ENCODE results near the gene CLDN14. TPM values are rescaled to one million over a fixed set of nuclear protein-coding genes. Genes with fewer than 3 reads are reported as not detected.

Gene CLDN14
- total RNA-seq, 2 experiments from 2014 or later, result not detected

DNA sequence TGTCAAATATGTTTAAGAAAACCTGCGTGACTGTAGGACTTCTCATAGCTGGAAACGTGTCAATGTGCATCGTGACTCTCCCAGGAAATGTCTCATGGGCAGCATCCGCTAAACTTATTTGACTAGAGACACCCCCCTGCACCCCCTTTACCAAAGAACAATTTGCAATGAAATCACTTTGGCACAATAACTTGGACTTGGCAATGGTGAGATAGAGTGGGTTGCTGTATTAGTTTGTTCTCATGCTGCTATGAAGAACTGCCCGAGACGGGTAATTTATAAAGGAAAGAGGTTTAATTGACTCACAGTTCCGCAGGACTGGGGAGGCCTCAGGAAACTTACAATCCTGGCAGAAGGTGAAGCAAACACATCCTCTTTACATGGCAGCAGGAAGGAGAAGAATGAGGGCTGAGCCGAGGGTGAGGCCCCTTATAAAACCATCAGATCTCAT lies 13.8 kb downstream of the CLDN14 start:
- CTCF ChIA-PET, result no interaction called here
- H3K4me1 Mint-ChIP-seq (ENCODE audit: low read depth), result no peaks in the 10 kb centered on the region
- H3K36me3 ChIP-seq (ENCODE audit: insufficient read depth, low read length), result no peaks in the 10 kb centered on the region
- H3K4me1 ChIP-seq (ENCODE audit: insufficient read depth, low read length), result no peaks in the 10 kb centered on the region
- intact Hi-C loops (cut with DNase I, micrococcal nuclease), result no loop called here
- peaks cover 5% of the 10 kb centered on the region for H3K27me3 Mint-ChIP-seq
- no peak overlapping the region for H3K27ac ChIP-seq (ENCODE audit: low read depth in 1 of 2, low read length in 2 of 2)
- DNase-seq (no peak), ATAC-seq (ENCODE audit: poor library complexity) (no peak)
- H3K36me3 Mint-ChIP-seq (ENCODE audit: low read depth), result no peaks in the 10 kb centered on the region
- no peaks in the 10 kb centered on the region for H3K9me3 Mint-ChIP-seq
- no peaks in the 10 kb centered on the region for H3K9me3 ChIP-seq (ENCODE audit: control insufficient read depth in 1 of 2, insufficient read depth in 1 of 2, low read length in 2 of 2)
- no peak overlapping the region for H3K4me3 ChIP-seq (ENCODE audit: low read length)
- POLR2A ChIA-PET, result no interaction called here
- no peak overlapping the region for H3K4me3 Mint-ChIP-seq
- TF ChIP-seq, protein P1, sequence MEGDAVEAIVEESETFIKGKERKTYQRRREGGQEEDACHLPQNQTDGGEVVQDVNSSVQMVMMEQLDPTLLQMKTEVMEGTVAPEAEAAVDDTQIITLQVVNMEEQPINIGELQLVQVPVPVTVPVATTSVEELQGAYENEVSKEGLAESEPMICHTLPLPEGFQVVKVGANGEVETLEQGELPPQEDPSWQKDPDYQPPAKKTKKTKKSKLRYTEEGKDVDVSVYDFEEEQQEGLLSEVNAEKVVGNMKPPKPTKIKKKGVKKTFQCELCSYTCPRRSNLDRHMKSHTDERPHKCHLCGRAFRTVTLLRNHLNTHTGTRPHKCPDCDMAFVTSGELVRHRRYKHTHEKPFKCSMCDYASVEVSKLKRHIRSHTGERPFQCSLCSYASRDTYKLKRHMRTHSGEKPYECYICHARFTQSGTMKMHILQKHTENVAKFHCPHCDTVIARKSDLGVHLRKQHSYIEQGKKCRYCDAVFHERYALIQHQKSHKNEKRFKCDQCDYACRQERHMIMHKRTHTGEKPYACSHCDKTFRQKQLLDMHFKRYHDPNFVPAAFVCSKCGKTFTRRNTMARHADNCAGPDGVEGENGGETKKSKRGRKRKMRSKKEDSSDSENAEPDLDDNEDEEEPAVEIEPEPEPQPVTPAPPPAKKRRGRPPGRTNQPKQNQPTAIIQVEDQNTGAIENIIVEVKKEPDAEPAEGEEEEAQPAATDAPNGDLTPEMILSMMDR (IDR thresholded peaks at IDR 0.05), result no peak
- H3K27ac Mint-ChIP-seq, result no peak overlapping the region
- H3K27me3 ChIP-seq (ENCODE audit: control insufficient read depth in 1 of 2, insufficient read depth in 2 of 2, low read length in 2 of 2), result no peaks in the 10 kb centered on the region

DNA sequence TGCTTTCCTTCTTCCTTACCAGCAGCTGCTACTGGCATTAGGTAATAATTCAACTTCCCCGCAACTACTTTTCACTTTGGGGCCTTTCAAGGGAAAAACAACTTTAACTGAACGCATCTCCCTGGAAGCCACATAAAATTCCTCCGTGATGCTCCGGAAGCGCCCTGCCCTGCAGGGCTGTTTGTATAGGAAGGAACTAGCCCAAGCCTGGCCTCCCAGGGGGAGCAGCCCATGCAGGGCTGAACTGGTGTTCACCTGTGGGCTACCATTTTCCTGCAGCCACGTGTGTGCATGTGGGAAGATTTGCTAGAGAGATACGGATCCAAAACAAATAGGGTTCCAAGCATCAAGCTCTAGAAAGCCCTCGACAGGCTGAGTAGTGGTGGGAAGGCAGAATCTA lies 14.4 kb downstream of the CLDN14 start:
- Histone ChIP-seq H3K27ac (ENCODE audit: low read depth in 1 of 2, low read length in 2 of 2) (no peak overlapping the region), H3K9me3 (ENCODE audit: control insufficient read depth in 1 of 2, insufficient read depth in 1 of 2, low read length in 2 of 2) (no peaks in the 10 kb centered on the region), H3K4me3 (ENCODE audit: low read length) (no peak overlapping the region), H3K27me3 (ENCODE audit: control insufficient read depth in 1 of 2, insufficient read depth in 2 of 2, low read length in 2 of 2) (no peaks in the 10 kb centered on the region), H3K36me3 (ENCODE audit: insufficient read depth, low read length) (no peaks in the 10 kb centered on the region), H3K4me1 (ENCODE audit: insufficient read depth, low read length) (no peaks in the 10 kb centered on the region)
- ChIA-PET CTCF (no interaction called here), POLR2A (no interaction called here)
- Mint-ChIP-seq H3K9me3 (no peaks in the 10 kb centered on the region), H3K27me3 (peaks cover 5% of the 10 kb centered on the region), H3K36me3 (ENCODE audit: low read depth) (no peaks in the 10 kb centered on the region), H3K27ac (no peak overlapping the region), H3K4me3 (no peak overlapping the region), H3K4me1 (ENCODE audit: low read depth) (no peaks in the 10 kb centered on the region)
- no peak for ATAC-seq (ENCODE audit: poor library complexity)
- DNase-seq, result no peak
- TF ChIP-seq, protein P1 (IDR thresholded peaks at IDR 0.05), result no peak
- intact Hi-C loops (cut with DNase I, micrococcal nuclease), result no loop called here

DNA sequence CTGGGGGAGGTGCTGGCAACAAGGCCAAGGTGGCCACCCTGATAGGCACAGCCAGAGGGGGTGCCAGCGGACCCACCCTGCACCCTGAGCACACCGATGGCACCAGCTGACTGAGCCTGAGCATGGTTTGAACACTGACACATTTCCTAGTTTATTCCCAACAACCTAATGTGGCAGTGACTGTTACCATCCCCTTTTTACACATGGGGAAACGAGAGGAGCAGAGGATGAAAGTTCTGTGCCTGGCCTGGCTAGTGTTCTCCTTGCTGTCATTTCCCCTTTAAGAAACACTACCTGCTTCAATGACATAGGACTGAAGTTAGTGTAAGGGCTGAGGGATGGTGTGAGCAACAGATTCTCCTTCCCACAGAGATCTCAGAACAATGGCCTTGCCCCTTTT lies 15.3 kb downstream of the CLDN14 start:
- Mint-ChIP-seq H3K27me3 (peaks cover 5% of the 10 kb centered on the region), H3K27ac (no peak overlapping the region), H3K36me3 (ENCODE audit: low read depth) (no peaks in the 10 kb centered on the region), H3K4me1 (ENCODE audit: low read depth) (no peaks in the 10 kb centered on the region), H3K4me3 (no peak overlapping the region), H3K9me3 (no peaks in the 10 kb centered on the region)
- TF ChIP-seq, protein P1 (IDR thresholded peaks at IDR 0.05), result no peak
- CTCF ChIA-PET, result no interaction called here
- H3K27ac ChIP-seq (ENCODE audit: low read depth in 1 of 2, low read length in 2 of 2), result no peak overlapping the region
- H3K27me3 ChIP-seq (ENCODE audit: control insufficient read depth in 1 of 2, insufficient read depth in 2 of 2, low read length in 2 of 2), result no peaks in the 10 kb centered on the region
- POLR2A ChIA-PET, result no interaction called here
- H3K36me3 ChIP-seq (ENCODE audit: insufficient read depth, low read length), result no peaks in the 10 kb centered on the region
- DNase-seq (no peak), ATAC-seq (ENCODE audit: poor library complexity) (no peak)
- intact Hi-C loops (cut with DNase I, micrococcal nuclease), result no loop called here
- no peak overlapping the region for H3K4me3 ChIP-seq (ENCODE audit: low read length)
- no peaks in the 10 kb centered on the region for H3K4me1 ChIP-seq (ENCODE audit: insufficient read depth, low read length)
- no peaks in the 10 kb centered on the region for H3K9me3 ChIP-seq (ENCODE audit: control insufficient read depth in 1 of 2, insufficient read depth in 1 of 2, low read length in 2 of 2)

Data from CD4-positive, alpha-beta T cell (primary cell).